Breast epithelium (tissue), 4 donors: ENCODE data around the gene NTRK3. TPM values are rescaled to one million over a fixed set of nuclear protein-coding genes. Genes with fewer than 3 reads are reported as not detected.

Source experiments
- DNase-seq, 2 donors: peaks; one replicate each; pipeline ENCODE4 v3.0.0-alpha.2; 2019; ENCODE audit warnings: low spot score in 2 of 2
- H3K27ac ChIP-seq, 2 donors: fragments of 200-600 bp; sonication (generic) in 1 of 2; one replicate each; pipeline ENCODE4 v1.5.1; 2016 to 2019; ENCODE audit warnings: mild to moderate bottlenecking in 1 of 2
- H3K27me3 ChIP-seq, 2 donors: fragments of 200-600 bp; sonication (generic) in 1 of 2; one replicate each; pipeline versions ENCODE4 v1.5.1 to v1.6.0; 2017 to 2019; ENCODE audit warnings: control low read depth in 1 of 2, mild to moderate bottlenecking in 1 of 2
- H3K36me3 ChIP-seq: fragments of 200-600 bp; one replicate; pipeline ENCODE4 v1.5.1; 2019
- H3K4me1 ChIP-seq, 2 donors: fragments of 200-600 bp; sonication (generic); one replicate each; pipeline ENCODE4 v1.5.1; 2016 to 2019; ENCODE audit warnings: control low read depth in 1 of 2
- H3K4me3 ChIP-seq, 3 donors: fragments of 200-600 bp; sonication (generic); 1 replicate in 2 of 3; 2 replicates in 1 of 3; pipeline ENCODE4 v1.5.1; 2016 to 2019; ENCODE audit warnings: mild to moderate bottlenecking in 3 of 3, moderate library complexity in 2 of 3
- H3K9me3 ChIP-seq, 2 donors: fragments of 200-600 bp; sonication (generic) in 1 of 2; one replicate each; pipeline ENCODE4 v1.5.1; 2016 to 2019; ENCODE audit warnings: control low read depth in 1 of 2
- POLR2A ChIP-seq: fragments of 450-650 bp; IDR thresholded peaks from one replicate; pipeline ENCODE4 v1.6.1; 2016; ENCODE audit warnings: antibody characterized with exemption, mild to moderate bottlenecking, moderate library complexity
- POLR2AphosphoS5 ChIP-seq, 3 donors: sonication (generic); formaldehyde crosslinking; IDR thresholded peaks; one replicate each; pipeline ENCODE4 v1.6.1; 2017; ENCODE audit warnings: antibody characterized with exemption in 3 of 3
- intact Hi-C: fragments of 100-400 bp; cut with DNase I; formaldehyde crosslinking; loops from one replicate; pipeline ENCODE4 v1.15.1; 2023; ENCODE audit warnings: low total_unique reads
- total RNA-seq, 3 donors: library from RNA; depleted of rRNA; stranded (reverse); fragments of >200 nt; gene quantifications; one replicate each; pipeline ENCODE4 v1.1.0, GENCODE V29; 2016
- TF ChIP-seq, protein P1 (sequence below), 3 donors: fragments of 450-650 bp; IDR thresholded peaks; one replicate each; pipeline ENCODE4 v1.5.1; 2016 to 2017; ENCODE audit warnings: antibody characterized with exemption in 3 of 3, mild to moderate bottlenecking in 3 of 3, moderate library complexity in 3 of 3

Gene NTRK3
- total RNA-seq, 3 donors from 2014 or later, result 1.9 to 23.6 (median 13.8) TPM

DNA sequence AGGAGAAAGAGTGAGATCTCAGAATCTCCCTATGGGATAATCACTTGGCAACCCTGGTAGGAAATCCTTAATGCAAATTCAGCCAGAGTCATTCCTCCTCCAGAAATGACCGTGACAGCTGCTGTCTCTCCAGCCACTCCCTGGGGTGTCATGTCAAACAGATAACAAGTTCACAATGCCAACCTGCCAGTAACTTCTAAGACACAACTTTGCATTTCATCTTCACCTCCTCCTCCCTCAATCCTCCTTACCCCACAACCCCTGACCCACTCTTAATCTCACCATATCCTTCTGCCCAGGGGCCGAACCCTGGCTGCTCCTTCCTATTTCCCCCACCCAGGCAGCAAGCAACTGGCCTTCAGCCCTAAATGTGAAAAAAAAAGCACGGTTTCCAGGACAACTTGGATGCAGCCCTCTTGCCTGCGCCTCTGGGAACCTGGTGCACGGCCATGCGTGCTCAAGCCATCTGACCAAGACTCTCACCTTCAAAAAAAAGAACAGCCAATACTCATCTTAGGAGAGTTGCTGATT lies 166.0 kb downstream of the NTRK3 start:
- Histone ChIP-seq H3K4me3 (no peak overlapping the region), H3K4me1 (no peaks in the 10 kb centered on the region), H3K9me3 (peaks cover 0 to 6% of the 10 kb centered on the region in 2 donors), H3K27ac (no peak overlapping the region), H3K27me3 (no peaks in the 10 kb centered on the region), H3K36me3 (no peaks in the 10 kb centered on the region)
- TF ChIP-seq POLR2AphosphoS5 (IDR thresholded peaks at IDR 0.05) (no peak), POLR2A (no peak)
- TF ChIP-seq, protein P1, sequence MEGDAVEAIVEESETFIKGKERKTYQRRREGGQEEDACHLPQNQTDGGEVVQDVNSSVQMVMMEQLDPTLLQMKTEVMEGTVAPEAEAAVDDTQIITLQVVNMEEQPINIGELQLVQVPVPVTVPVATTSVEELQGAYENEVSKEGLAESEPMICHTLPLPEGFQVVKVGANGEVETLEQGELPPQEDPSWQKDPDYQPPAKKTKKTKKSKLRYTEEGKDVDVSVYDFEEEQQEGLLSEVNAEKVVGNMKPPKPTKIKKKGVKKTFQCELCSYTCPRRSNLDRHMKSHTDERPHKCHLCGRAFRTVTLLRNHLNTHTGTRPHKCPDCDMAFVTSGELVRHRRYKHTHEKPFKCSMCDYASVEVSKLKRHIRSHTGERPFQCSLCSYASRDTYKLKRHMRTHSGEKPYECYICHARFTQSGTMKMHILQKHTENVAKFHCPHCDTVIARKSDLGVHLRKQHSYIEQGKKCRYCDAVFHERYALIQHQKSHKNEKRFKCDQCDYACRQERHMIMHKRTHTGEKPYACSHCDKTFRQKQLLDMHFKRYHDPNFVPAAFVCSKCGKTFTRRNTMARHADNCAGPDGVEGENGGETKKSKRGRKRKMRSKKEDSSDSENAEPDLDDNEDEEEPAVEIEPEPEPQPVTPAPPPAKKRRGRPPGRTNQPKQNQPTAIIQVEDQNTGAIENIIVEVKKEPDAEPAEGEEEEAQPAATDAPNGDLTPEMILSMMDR (IDR thresholded peaks at IDR 0.05), result no peak
- intact Hi-C loops, result no loop called here
- DNase-seq, result no peak

DNA sequence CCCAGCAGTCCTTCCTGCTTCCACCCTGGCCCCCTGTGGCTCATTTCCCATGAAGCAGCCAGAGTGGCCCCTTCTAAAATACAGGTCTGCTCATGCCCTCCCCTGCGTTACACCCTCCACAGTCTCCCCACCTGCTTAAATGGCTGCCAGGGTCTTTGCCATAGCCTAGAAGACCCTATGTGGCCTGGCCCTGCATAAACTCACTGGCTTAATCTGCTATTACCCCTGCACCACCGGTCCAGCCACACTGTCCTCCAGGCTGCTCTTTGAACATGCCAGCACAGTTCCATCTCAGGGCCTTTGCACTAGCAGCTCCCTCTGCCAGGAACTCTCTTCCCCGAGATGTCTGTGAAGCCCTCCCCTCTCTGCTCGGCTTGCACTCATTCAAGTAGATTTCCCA lies 166.8 kb downstream of the NTRK3 start:
- TF ChIP-seq POLR2AphosphoS5 (IDR thresholded peaks at IDR 0.05) (no peak), POLR2A (no peak)
- TF ChIP-seq, protein P1 (IDR thresholded peaks at IDR 0.05), result no peak
- no peak overlapping the region for H3K27ac ChIP-seq
- H3K4me3 ChIP-seq, result no peak overlapping the region
- no peaks in the 10 kb centered on the region for H3K4me1 ChIP-seq
- DNase-seq, result no peak
- intact Hi-C loops, result no loop called here
- no peaks in the 10 kb centered on the region for H3K27me3 ChIP-seq
- peaks cover 0 to 6% of the 10 kb centered on the region in 2 donors for H3K9me3 ChIP-seq
- no peaks in the 10 kb centered on the region for H3K36me3 ChIP-seq

DNA sequence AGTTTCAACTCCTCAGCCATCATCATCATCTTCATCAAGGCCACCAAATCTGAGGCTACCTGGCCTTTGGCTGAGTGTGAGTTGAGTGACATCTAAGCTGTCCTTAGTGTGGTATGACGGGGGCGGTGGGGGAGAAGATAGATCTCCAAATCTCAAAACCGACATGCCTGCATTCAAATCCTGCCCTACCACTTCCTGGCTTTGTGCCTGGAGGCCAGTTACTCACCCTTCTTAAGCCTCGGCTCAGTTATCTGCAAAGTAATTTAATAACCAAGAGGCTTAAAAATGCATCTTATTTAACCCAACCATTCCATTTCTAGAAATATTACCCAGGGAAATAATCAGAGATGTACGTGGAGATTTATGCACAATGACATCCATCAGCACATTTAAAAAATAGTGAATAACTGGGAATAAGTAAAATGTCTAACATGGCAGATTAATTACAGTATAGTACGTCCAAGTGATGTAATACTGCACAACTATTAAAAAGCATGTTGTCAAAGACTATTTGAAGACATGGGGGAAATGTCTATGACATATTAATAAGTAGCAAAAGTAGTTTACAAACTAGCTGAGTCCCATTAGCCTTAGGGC lies 167.4 kb downstream of the NTRK3 start:
- DNase-seq, result no peak
- Histone ChIP-seq H3K27ac (no peak overlapping the region), H3K9me3 (peaks cover 0 to 6% of the 10 kb centered on the region in 2 donors), H3K4me3 (no peak overlapping the region), H3K27me3 (no peaks in the 10 kb centered on the region), H3K36me3 (no peaks in the 10 kb centered on the region), H3K4me1 (no peaks in the 10 kb centered on the region)
- intact Hi-C loops, result no loop called here
- TF ChIP-seq POLR2AphosphoS5 (IDR thresholded peaks at IDR 0.05) (no peak), POLR2A (no peak)
- TF ChIP-seq, protein P1 (IDR thresholded peaks at IDR 0.05), result no peak

DNA sequence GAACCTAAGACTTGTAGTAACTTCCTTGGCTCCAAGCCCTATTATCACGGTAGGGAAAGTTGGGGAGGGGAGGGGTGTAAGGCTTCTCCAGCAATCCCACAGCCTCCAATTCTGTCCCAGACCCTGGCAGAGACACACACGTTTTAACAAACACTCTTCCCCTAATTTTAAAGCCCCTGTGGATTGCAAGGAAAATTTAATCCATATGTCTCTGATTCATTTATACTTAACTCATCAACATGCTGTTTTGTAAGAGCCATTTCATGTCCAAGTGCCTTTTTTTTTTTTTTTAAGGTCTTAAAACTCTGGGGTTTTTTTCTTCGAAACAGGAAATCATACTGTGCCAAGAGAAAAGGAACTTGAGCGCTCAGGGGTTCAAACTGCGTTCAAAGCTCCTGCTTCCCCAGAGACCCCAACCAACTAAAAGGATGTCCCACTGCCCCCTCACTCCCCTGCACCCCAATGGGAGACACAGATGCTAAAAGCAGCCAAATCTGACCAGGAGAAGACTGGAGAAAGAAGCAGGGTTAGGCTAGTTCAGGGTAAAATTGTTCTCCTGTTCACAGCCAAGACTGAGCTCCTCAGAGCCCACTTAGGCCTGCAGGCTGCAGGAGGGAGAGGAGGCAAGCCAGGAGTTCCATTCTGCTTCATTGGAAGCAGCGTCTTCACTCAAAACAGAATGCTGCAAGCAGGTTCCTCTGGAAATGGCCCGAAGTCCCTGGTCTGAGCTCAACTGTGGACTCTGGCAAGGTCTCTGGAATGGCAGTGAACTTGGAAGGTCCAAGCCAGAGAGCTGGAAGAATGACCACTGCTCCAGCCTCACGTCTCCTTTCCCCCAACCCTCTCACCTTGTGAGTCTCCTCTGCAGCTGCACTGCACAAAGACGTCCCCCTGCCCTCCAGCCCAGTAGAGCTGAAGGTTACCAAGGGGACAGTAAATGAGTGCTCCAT lies 172.5 kb downstream of the NTRK3 start:
- Histone ChIP-seq H3K36me3 (no peaks in the 10 kb centered on the region), H3K4me3 (peak overlapping the region in 1 of 3 donors; percentile 40), H3K27ac (peak overlapping the region; percentile 50 to 77), H3K27me3 (no peaks in the 10 kb centered on the region), H3K4me1 (no peaks in the 10 kb centered on the region), H3K9me3 (no peaks in the 10 kb centered on the region)
- DNase-seq, result no peak
- intact Hi-C loops, result no loop called here
- TF ChIP-seq, protein P1 (IDR thresholded peaks at IDR 0.05), result no peak
- TF ChIP-seq POLR2A (no peak), POLR2AphosphoS5 (IDR thresholded peaks at IDR 0.05) (no peak)

DNA sequence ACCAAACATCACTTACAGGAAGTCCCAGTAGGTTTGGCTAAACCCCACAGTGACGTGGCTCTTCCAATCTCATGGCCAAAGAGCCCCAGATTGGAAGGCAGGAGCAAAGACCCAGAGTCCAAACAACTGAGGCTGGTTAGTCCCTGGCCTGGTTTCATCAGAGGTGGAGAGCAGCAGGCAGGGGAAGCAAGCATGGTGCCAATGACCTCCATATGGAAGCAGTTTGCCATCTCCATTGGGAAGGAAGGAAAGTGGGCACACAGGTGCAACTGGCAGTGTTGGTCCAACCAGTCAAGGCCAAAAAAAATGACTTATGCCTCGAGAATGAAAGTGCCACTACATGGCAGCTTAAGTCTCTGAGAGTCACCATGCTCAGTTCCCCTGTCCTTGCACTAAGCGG lies 175.9 kb downstream of the NTRK3 start:
- Histone ChIP-seq H3K9me3 (no peaks in the 10 kb centered on the region), H3K4me3 (no peak overlapping the region), H3K36me3 (no peaks in the 10 kb centered on the region), H3K4me1 (no peaks in the 10 kb centered on the region), H3K27me3 (no peaks in the 10 kb centered on the region), H3K27ac (no peak overlapping the region)
- TF ChIP-seq POLR2A, result no peak
- TF ChIP-seq POLR2AphosphoS5 (IDR thresholded peaks at IDR 0.05), result no peak
- intact Hi-C loops, result no loop called here
- DNase-seq, result no peak
